ENCODE measurements around the gene TNFSF15. TPM values are rescaled to one million over a fixed set of nuclear protein-coding genes. Genes with fewer than 3 reads are reported as not detected.

TNFSF15 gene
- total and polyA plus RNA-seq, 12 donors: 0.37 to 4.3 (median 1.3) TPM

- no peaks in the 10 kb centered on the region for H3K9me3 ChIP-seq (replicated peaks in 1 of 3)
- intact Hi-C loops (cut with DNase I): no loop called here
- 64 to 75% (median 70%) methylated on average over 6 of the region's 6 CpGs for WGBS, 4 donors
- DNase-seq: no peak
- no peaks in the 10 kb centered on the region for H3K36me3 ChIP-seq (replicated peaks in 1 of 2)
- no peaks in the 10 kb centered on the region for H3K27me3 ChIP-seq
- TF ChIP-seq, protein P1, sequence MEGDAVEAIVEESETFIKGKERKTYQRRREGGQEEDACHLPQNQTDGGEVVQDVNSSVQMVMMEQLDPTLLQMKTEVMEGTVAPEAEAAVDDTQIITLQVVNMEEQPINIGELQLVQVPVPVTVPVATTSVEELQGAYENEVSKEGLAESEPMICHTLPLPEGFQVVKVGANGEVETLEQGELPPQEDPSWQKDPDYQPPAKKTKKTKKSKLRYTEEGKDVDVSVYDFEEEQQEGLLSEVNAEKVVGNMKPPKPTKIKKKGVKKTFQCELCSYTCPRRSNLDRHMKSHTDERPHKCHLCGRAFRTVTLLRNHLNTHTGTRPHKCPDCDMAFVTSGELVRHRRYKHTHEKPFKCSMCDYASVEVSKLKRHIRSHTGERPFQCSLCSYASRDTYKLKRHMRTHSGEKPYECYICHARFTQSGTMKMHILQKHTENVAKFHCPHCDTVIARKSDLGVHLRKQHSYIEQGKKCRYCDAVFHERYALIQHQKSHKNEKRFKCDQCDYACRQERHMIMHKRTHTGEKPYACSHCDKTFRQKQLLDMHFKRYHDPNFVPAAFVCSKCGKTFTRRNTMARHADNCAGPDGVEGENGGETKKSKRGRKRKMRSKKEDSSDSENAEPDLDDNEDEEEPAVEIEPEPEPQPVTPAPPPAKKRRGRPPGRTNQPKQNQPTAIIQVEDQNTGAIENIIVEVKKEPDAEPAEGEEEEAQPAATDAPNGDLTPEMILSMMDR (IDR thresholded peaks at IDR 0.05): no peak
- no peak overlapping the region for H3K4me3 ChIP-seq
- no peaks in the 10 kb centered on the region for H3K4me1 ChIP-seq (replicated peaks in 1 of 2)
- no peak overlapping the region for H3K27ac ChIP-seq
Measured at GRCh38 chr9:114790521-114790920, 15.3 kb downstream of the TNFSF15 start.

- no peak for TF ChIP-seq POLR2A (IDR thresholded peaks at IDR 0.05)
- TF ChIP-seq, protein P1 (IDR thresholded peaks at IDR 0.05): no peak
- WGBS, 4 donors: 84 to 97% (median 89%) methylated on average over 3 of the region's 3 CpGs
- intact Hi-C loops (cut with DNase I): no loop called here
- H3K27ac ChIP-seq: no peak overlapping the region
- peak in 1 of 7 donors; percentile 6 for DNase-seq
- H3K9me3 ChIP-seq (replicated peaks in 1 of 3): no peaks in the 10 kb centered on the region
- no peaks in the 10 kb centered on the region for H3K27me3 ChIP-seq
- H3K36me3 ChIP-seq (replicated peaks in 1 of 2): no peaks in the 10 kb centered on the region
- H3K4me1 ChIP-seq (replicated peaks in 1 of 2): no peaks in the 10 kb centered on the region
- H3K4me3 ChIP-seq: no peak overlapping the region
Measured at GRCh38 chr9:114789006-114789405, 16.8 kb downstream of the TNFSF15 start.

GRCh38 chr9:114787781-114788498 is 17.9 kb downstream of the TNFSF15 start:
- WGBS, 4 donors: 79 to 88% (median 86%) methylated on average over 4 of the region's 4 CpGs

DNA sequence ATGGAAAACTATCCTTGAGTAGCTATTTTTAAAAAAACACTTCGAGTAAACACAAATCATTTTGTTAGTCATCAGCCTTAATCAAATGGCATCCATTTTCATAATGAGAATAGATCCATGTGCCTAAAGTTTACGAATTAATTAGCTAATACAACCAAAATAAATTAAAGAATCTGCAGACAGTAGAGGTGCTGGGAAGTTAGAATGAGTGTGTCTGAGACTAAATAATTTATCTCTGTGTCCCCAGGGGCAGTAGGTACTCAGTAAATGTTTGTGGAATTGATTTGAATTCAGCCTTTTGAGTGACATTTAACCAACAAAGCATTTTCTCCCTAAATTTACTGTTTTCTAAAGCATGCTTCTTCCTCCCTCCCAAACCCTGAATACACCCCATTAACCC is 18.6 kb downstream of the TNFSF15 start:
- H3K27ac ChIP-seq: no peak overlapping the region
- DNase-seq: no peak
- WGBS, 4 donors: 46 to 56% (median 52%) methylated on average over 2 of the region's 2 CpGs
- TF ChIP-seq, protein P1 (IDR thresholded peaks at IDR 0.05): no peak
- TF ChIP-seq POLR2A (IDR thresholded peaks at IDR 0.05): no peak
- no peak overlapping the region for H3K4me3 ChIP-seq
- no peaks in the 10 kb centered on the region for H3K4me1 ChIP-seq (replicated peaks in 1 of 2)
- intact Hi-C loops (cut with DNase I): no loop called here
- no peaks in the 10 kb centered on the region for H3K36me3 ChIP-seq (replicated peaks in 1 of 2)
- H3K27me3 ChIP-seq: no peaks in the 10 kb centered on the region
- H3K9me3 ChIP-seq (replicated peaks in 1 of 3): no peaks in the 10 kb centered on the region

More at GRCh38 chr9:114787781-114788498, 17.9 kb downstream of the TNFSF15 start:
- intact Hi-C loops (cut with DNase I): no loop called here
- Histone ChIP-seq H3K27ac (no peak overlapping the region), H3K9me3 (replicated peaks in 1 of 3) (no peaks in the 10 kb centered on the region), H3K27me3 (no peaks in the 10 kb centered on the region), H3K4me1 (replicated peaks in 1 of 2) (no peaks in the 10 kb centered on the region), H3K4me3 (no peak overlapping the region), H3K36me3 (replicated peaks in 1 of 2) (no peaks in the 10 kb centered on the region)
- no peak for DNase-seq
- TF ChIP-seq, protein P1 (IDR thresholded peaks at IDR 0.05): no peak
- TF ChIP-seq POLR2A (IDR thresholded peaks at IDR 0.05): no peak

Measured in adrenal gland (tissue), 12 donors.